RWPE2 (cell line): ENCODE measurements around the gene HIGD1A.

Experiments
- ATAC-seq: fragments of 200-7000 bp; cut with Tn5 transposase; 3 replicates; pipeline ENCODE4 v1.9.1; 2021; ENCODE audit warnings: low read depth
- DNase-seq: peaks from one replicate; pipeline ENCODE4 v3.0.0-alpha.2; 2020; ENCODE audit warnings: low spot score
- H3K27ac ChIP-seq: fragments of 450-650 bp; 2 replicates; pipeline ENCODE4 v1.5.1; 2017; ENCODE audit warnings: mild to moderate bottlenecking; ENCODE audit not compliant: poor library complexity, severe bottlenecking
- H3K27me3 ChIP-seq: fragments of 250-450 bp; sonication (Bioruptor Pico); 2 replicates; pipeline ENCODE4 v1.5.1; 2021; ENCODE audit warnings: mild to moderate bottlenecking, moderate library complexity; ENCODE audit not compliant: insufficient read depth, poor library complexity, severe bottlenecking
- H3K36me3 ChIP-seq: fragments of 250-450 bp; sonication (Bioruptor Pico); 2 replicates; pipeline ENCODE4 v1.5.1; 2020; ENCODE audit warnings: low read depth, mild to moderate bottlenecking, moderate library complexity
- H3K4me1 ChIP-seq: fragments of 250-450 bp; sonication (Bioruptor Pico); 2 replicates; pipeline ENCODE4 v1.5.1; 2021; ENCODE audit warnings: mild to moderate bottlenecking, moderate library complexity; ENCODE audit not compliant: insufficient read depth, poor library complexity, severe bottlenecking
- H3K4me3 ChIP-seq: fragments of 250-450 bp; sonication (Bioruptor Pico); 2 replicates; pipeline ENCODE4 v1.5.1; 2021; ENCODE audit warnings: mild to moderate bottlenecking, moderate library complexity; ENCODE audit not compliant: severe bottlenecking
- H3K9me3 ChIP-seq: fragments of 250-450 bp; sonication (Bioruptor Pico); 2 replicates; pipeline ENCODE4 v1.5.1; 2021; ENCODE audit warnings: mild to moderate bottlenecking, moderate library complexity; ENCODE audit not compliant: severe bottlenecking
- CTCF ChIP-seq: fragments of 450-650 bp; IDR thresholded peaks from one replicate; pipeline ENCODE4 v1.5.1; 2017; ENCODE audit warnings: mild to moderate bottlenecking, moderate library complexity; ENCODE audit not compliant: poor library complexity, severe bottlenecking

HIGD1A gene

GRCh38 chr3:42762046-42762724 lies 42.1 kb downstream of the HIGD1A start:
- no peaks in the 10 kb centered on the region for H3K36me3 ChIP-seq
- H3K4me3 ChIP-seq = no peak overlapping the region
- DNase-seq = peak; percentile 12
- no peak for ATAC-seq
- H3K27ac ChIP-seq = peak overlapping the region; percentile 64
- peaks cover 5% of the 10 kb centered on the region for H3K4me1 ChIP-seq
- TF ChIP-seq CTCF = no peak
- no peaks in the 10 kb centered on the region for H3K27me3 ChIP-seq
- H3K9me3 ChIP-seq = no peaks in the 10 kb centered on the region

- no peak for TF ChIP-seq CTCF
- H3K27me3 ChIP-seq = no peaks in the 10 kb centered on the region
- no peaks in the 10 kb centered on the region for H3K36me3 ChIP-seq
- DNase-seq (peak; percentile 27), ATAC-seq (no peak)
- H3K27ac ChIP-seq = no peak overlapping the region
- no peak overlapping the region for H3K4me3 ChIP-seq
- H3K9me3 ChIP-seq = no peaks in the 10 kb centered on the region
- peaks cover 5% of the 10 kb centered on the region for H3K4me1 ChIP-seq
Measured at GRCh38 chr3:42758126-42758525, 46.2 kb downstream of the HIGD1A start.

GRCh38 chr3:42756681-42757213 lies 47.5 kb downstream of the HIGD1A start:
- H3K27ac ChIP-seq = no peak overlapping the region
- no peak overlapping the region for H3K4me3 ChIP-seq
- H3K4me1 ChIP-seq = peaks cover 5% of the 10 kb centered on the region
- no peak for TF ChIP-seq CTCF
- no peaks in the 10 kb centered on the region for H3K27me3 ChIP-seq
- no peaks in the 10 kb centered on the region for H3K36me3 ChIP-seq
- DNase-seq (peak; percentile 12), ATAC-seq (no peak)
- H3K9me3 ChIP-seq = no peaks in the 10 kb centered on the region

GRCh38 chr3:42755681-42756578 lies 48.4 kb downstream of the HIGD1A start:
- no peaks in the 10 kb centered on the region for H3K9me3 ChIP-seq
- TF ChIP-seq CTCF = peak; percentile 41
- H3K27ac ChIP-seq = no peak overlapping the region
- no peak overlapping the region for H3K4me3 ChIP-seq
- no peaks in the 10 kb centered on the region for H3K27me3 ChIP-seq
- no peaks in the 10 kb centered on the region for H3K36me3 ChIP-seq
- peak; percentile 57; the same call in 2 of the 3 replicates for ATAC-seq
- peaks cover 3% of the 10 kb centered on the region for H3K4me1 ChIP-seq
- DNase-seq = peak; percentile 13
